CD4-positive, alpha-beta T cell (primary cell): ENCODE data around the gene TMEM114. TPM values are rescaled to one million over a fixed set of nuclear protein-coding genes. Genes with fewer than 3 reads are reported as not detected.

Source experiments
- ATAC-seq: fragments of 200-7000 bp; cut with Tn5 transposase; one replicate; pipeline ENCODE4 v1.10.0; 2022; ENCODE audit warnings: mild to moderate bottlenecking; ENCODE audit not compliant: poor library complexity
- CTCF ChIA-PET: fragments of 350-600 bp; sonication (Branson Sonifier 250); formaldehyde crosslinking; loops from one replicate; lab custom pipeline; 2021; ENCODE audit warnings: antibody characterized with exemption, inconsistent platforms; lab: Charles Lee
- POLR2A ChIA-PET: fragments of 350-600 bp; sonication (Branson Sonifier 250); formaldehyde crosslinking; loops from one replicate; lab custom pipeline; 2021; ENCODE audit warnings: antibody characterized with exemption, inconsistent platforms; lab: Charles Lee
- DNase-seq, 14 experiments: peaks; one replicate each; pipeline ENCODE4 v3.0.0-alpha.2; 2013 to 2020; ENCODE audit warnings: mixed read lengths in 2 of 14
- H3K27ac ChIP-seq, 2 donors: one replicate each; pipeline versions ENCODE4 v1.5.1 to v1.7.0; 2013; ENCODE audit warnings: low read length in 2 of 2, low read depth in 1 of 2, mild to moderate bottlenecking in 1 of 2
- H3K27me3 ChIP-seq, 2 experiments: 1 replicate in 1 of 2; 2 replicates in 1 of 2; pipeline versions ENCODE4 v1.6.1 to v1.7.0; 2013; ENCODE audit warnings: low read length in 2 of 2, control low read depth in 1 of 2, mild to moderate bottlenecking in 1 of 2, moderate library complexity in 1 of 2; ENCODE audit not compliant: insufficient read depth in 2 of 2, control insufficient read depth in 1 of 2
- H3K36me3 ChIP-seq: one replicate; pipeline ENCODE4 v1.6.1; 2013; ENCODE audit warnings: low read length, control low read depth; ENCODE audit not compliant: insufficient read depth
- H3K4me1 ChIP-seq: one replicate; pipeline ENCODE4 v1.6.1; 2013; ENCODE audit warnings: low read length, control low read depth; ENCODE audit not compliant: insufficient read depth
- H3K4me3 ChIP-seq: one replicate; pipeline ENCODE4 v1.5.1; 2013; ENCODE audit warnings: mild to moderate bottlenecking, low read length, moderate library complexity
- H3K9me3 ChIP-seq, 2 experiments: 1 replicate in 1 of 2; 2 replicates in 1 of 2; pipeline versions ENCODE4 v1.6.1 to v1.7.0; 2013; ENCODE audit warnings: low read length in 2 of 2, mild to moderate bottlenecking in 2 of 2, control low read depth in 1 of 2, moderate library complexity in 1 of 2; ENCODE audit not compliant: control insufficient read depth in 1 of 2, insufficient read depth in 1 of 2
- H3K27ac Mint-ChIP-seq: one replicate; pipeline ENCODE4 v1.8.0; 2020; ENCODE audit warnings: mixed read lengths
- H3K27me3 Mint-ChIP-seq: one replicate; pipeline ENCODE4 v1.8.0; 2021; ENCODE audit warnings: mixed read lengths
- H3K36me3 Mint-ChIP-seq: one replicate; pipeline ENCODE4 v1.8.0; 2021; ENCODE audit warnings: low read depth, mixed read lengths
- H3K4me1 Mint-ChIP-seq: one replicate; pipeline ENCODE4 v1.8.0; 2021; ENCODE audit warnings: low read depth, mixed read lengths
- H3K4me3 Mint-ChIP-seq: one replicate; pipeline ENCODE4 v1.8.0; 2020; ENCODE audit warnings: mild to moderate bottlenecking, mixed read lengths
- H3K9me3 Mint-ChIP-seq: one replicate; pipeline ENCODE4 v1.8.0; 2020; ENCODE audit warnings: mixed read lengths
- CTCF ChIP-seq: fragments of 200-600 bp; IDR thresholded peaks from one replicate; pipeline ENCODE4 v1.8.0; 2022; ENCODE audit warnings: antibody characterized with exemption, mild to moderate bottlenecking
- intact Hi-C, 2 experiments: fragments of 100-400 bp; cut with DNase I in 1 of 2; cut with micrococcal nuclease in 1 of 2; formaldehyde crosslinking; loops; one replicate each; pipeline versions ENCODE4 v1.15.1 to v1.9.0; 2023 to 2025; cut with DNase I, micrococcal nuclease
- total RNA-seq, 174 experiments: library from RNA in 2 of 174; stranded (reverse) in 2 of 174; gene quantifications; one replicate each; pipeline ENCODE4 v1.2.3 and lab custom pipeline; 2021 to 2026

Gene TMEM114
- total RNA-seq, 2 experiments from 2014 or later = not detected

GRCh38 chr16:8575399-8575798 lies 14.9 kb downstream of the TMEM114 start:
- no peak for ATAC-seq
- DNase-seq = no peak
- Histone ChIP-seq H3K27ac (no peak overlapping the region), H3K27me3 (peaks cover 0 to 12% of the 10 kb centered on the region in 2 experiments), H3K36me3 (no peaks in the 10 kb centered on the region), H3K4me3 (no peak overlapping the region), H3K9me3 (no peaks in the 10 kb centered on the region), H3K4me1 (no peaks in the 10 kb centered on the region)
- H3K36me3 Mint-ChIP-seq = no peaks in the 10 kb centered on the region
- no peak overlapping the region for H3K4me3 Mint-ChIP-seq
- ChIA-PET CTCF (no interaction called here), POLR2A (no interaction called here)
- no peak for TF ChIP-seq CTCF
- no peak overlapping the region for H3K27ac Mint-ChIP-seq
- intact Hi-C loops = no loop called here
- H3K4me1 Mint-ChIP-seq = no peaks in the 10 kb centered on the region
- H3K27me3 Mint-ChIP-seq = peaks cover 61% of the 10 kb centered on the region
- no peaks in the 10 kb centered on the region for H3K9me3 Mint-ChIP-seq

GRCh38 chr16:8572919-8573724 lies 17.2 kb downstream of the TMEM114 start:
- H3K4me1 Mint-ChIP-seq = peaks cover 2% of the 10 kb centered on the region
- no peaks in the 10 kb centered on the region for H3K9me3 Mint-ChIP-seq
- no peak for ATAC-seq
- ChIA-PET CTCF (interaction anchor here (1.5 kb wide), 1 partner anchor 307 kb away, joined by 4 read pairs; no protein-coding TSS in a partner anchor), POLR2A (no interaction called here)
- H3K9me3 ChIP-seq = peaks cover 0 to 5% of the 10 kb centered on the region in 2 experiments
- peaks cover under 1% of the 10 kb centered on the region for H3K4me1 ChIP-seq
- no peaks in the 10 kb centered on the region for H3K36me3 Mint-ChIP-seq
- H3K27ac ChIP-seq = no peak overlapping the region
- no peak overlapping the region for H3K27ac Mint-ChIP-seq
- peaks cover 2 to 9% of the 10 kb centered on the region in 2 experiments for H3K27me3 ChIP-seq
- peak in 2 of 14 experiments; percentile 19 to 28 for DNase-seq
- no peak overlapping the region for H3K4me3 Mint-ChIP-seq
- H3K27me3 Mint-ChIP-seq = peaks cover 66% of the 10 kb centered on the region
- no peak overlapping the region for H3K4me3 ChIP-seq
- intact Hi-C loops = no loop called here
- no peaks in the 10 kb centered on the region for H3K36me3 ChIP-seq
- no peak for TF ChIP-seq CTCF

GRCh38 chr16:8572063-8572918 lies 18.0 kb downstream of the TMEM114 start:
- Histone ChIP-seq H3K27me3 (peaks cover 2 to 9% of the 10 kb centered on the region in 2 experiments), H3K9me3 (peaks cover 0 to 5% of the 10 kb centered on the region in 2 experiments), H3K4me1 (peaks cover 9% of the 10 kb centered on the region), H3K36me3 (no peaks in the 10 kb centered on the region), H3K4me3 (no peak overlapping the region), H3K27ac (no peak overlapping the region)
- Mint-ChIP-seq H3K4me1 (peaks cover 10% of the 10 kb centered on the region), H3K4me3 (no peak overlapping the region), H3K9me3 (no peaks in the 10 kb centered on the region), H3K27me3 (peaks cover 71% of the 10 kb centered on the region), H3K36me3 (no peaks in the 10 kb centered on the region), H3K27ac (no peak overlapping the region)
- no peak for ATAC-seq
- TF ChIP-seq CTCF = no peak
- ChIA-PET POLR2A (no interaction called here), CTCF (interaction anchor here (1.5 kb wide), 1 partner anchor 308 kb away, joined by 4 read pairs; no protein-coding TSS in a partner anchor)
- intact Hi-C loops = no loop called here
- DNase-seq = no peak
